K562 (cell line): ENCODE data around the gene TBCCD1. TPM values are rescaled to one million over a fixed set of nuclear protein-coding genes. Genes with fewer than 3 reads are reported as not detected.

Experiments
- ILK ChIP-seq: fragments of 450-650 bp; IDR thresholded peaks from 2 replicates; pipeline ENCODE4 v1.6.1; 2016; ENCODE audit warnings: missing genetic modification characterization, low read depth, mild to moderate bottlenecking, missing compliant biosample characterization, moderate library complexity, borderline replicate concordance
- KDM5B ChIP-seq: fragments of 200-600 bp; sonication (generic); IDR thresholded peaks from 2 replicates; pipeline ENCODE4 v1.6.1; 2012; ENCODE audit warnings: low read depth, mild to moderate bottlenecking, moderate library complexity, low read length, control low read depth, inconsistent platforms; ENCODE audit not compliant: insufficient replicate concordance
- MLLT1 ChIP-seq, 2 experiments: fragments of 450-650 bp; IDR thresholded peaks; 2 replicates each; pipeline ENCODE4 v1.6.1; 2016
- SMAD1 ChIP-seq: fragments of 150-350 bp; IDR thresholded peaks from 2 replicates; pipeline ENCODE4 v1.6.1; 2014; ENCODE audit warnings: low read length, low read depth; ENCODE audit not compliant: partially characterized antibody
- ZBTB12 ChIP-seq: fragments of 250-450 bp; sonication (Bioruptor Pico); IDR thresholded peaks from 2 replicates; pipeline ENCODE4 v1.4.0; 2020
- ZBTB7A ChIP-seq: IDR thresholded peaks from 2 replicates; pipeline ENCODE4 v1.6.1; 2011; ENCODE audit warnings: low read depth, mild to moderate bottlenecking, low read length, moderate library complexity, borderline replicate concordance; ENCODE audit not compliant: control insufficient read depth
- polyA plus RNA-seq, 8 experiments: library from polyadenylated mRNA; depleted of rRNA in 4 of 8; stranded (reverse) in 5 of 8; unstranded in 3 of 8; fragments of >200 nt; fragmentation: Nextera tagmentation in 2 of 8; fragmentation: Illumina TruSeq in 1 of 8; extraction: Ambion mirVana in 2 of 8; extraction: Trizol in 1 of 8; gene quantifications; 2 replicates each; pipeline versions ENCODE4 v1.2.1 to v1.2.3, GENCODE V29; 2011 to 2014; ENCODE audit warnings: inconsistent platforms in 1 of 8, missing spikeins in 1 of 8
- total RNA-seq, 7 experiments: library from RNA; depleted of rRNA in 6 of 7; stranded (reverse); fragments of >200 nt in 6 of 7; fragmentation: Illumina TruSeq in 2 of 7; extraction: Trizol in 2 of 7; gene quantifications; 2 replicates each; pipeline versions ENCODE4 v1.2.1 to v1.2.3, GENCODE V29; 2011 to 2021; ENCODE audit warnings: low replicate concordance in 1 of 7
- TF ChIP-seq, protein P1 (sequence below): sonication (generic); formaldehyde crosslinking; IDR thresholded peaks from 2 replicates; pipeline ENCODE4 v1.8.0; 2022; ENCODE audit warnings: missing genetic modification reagents, mild to moderate bottlenecking, moderate library complexity, borderline replicate concordance
- TF ChIP-seq, protein P2 (sequence below): fragments of 200-600 bp; sonication (generic); IDR thresholded peaks from one replicate; pipeline ENCODE4 v1.6.1; 2012; ENCODE audit warnings: mild to moderate bottlenecking, low read depth, low read length, inconsistent platforms

The TBCCD1 gene
- total and polyA plus RNA-seq, 9 of the 15 experiments (the other 6 are each of a cell fraction or from before 2014, with no cell fraction given), result 17.7 to 31.1 (median 21.2) TPM

- TF ChIP-seq ZBTB7A (peak; percentile 66; the same call in 1 of the 2 replicates), SMAD1 (peak; percentile 51), MLLT1 (IDR thresholded peaks at IDR 0.05) (peak; percentile 52 to 53; a peak in 1 of 4 replicates), ZBTB12 (CRISPR knock-in tag) (peak; percentile 94), KDM5B (peak; percentile 91), ILK (tag) (no peak)
- TF ChIP-seq, protein P1, sequence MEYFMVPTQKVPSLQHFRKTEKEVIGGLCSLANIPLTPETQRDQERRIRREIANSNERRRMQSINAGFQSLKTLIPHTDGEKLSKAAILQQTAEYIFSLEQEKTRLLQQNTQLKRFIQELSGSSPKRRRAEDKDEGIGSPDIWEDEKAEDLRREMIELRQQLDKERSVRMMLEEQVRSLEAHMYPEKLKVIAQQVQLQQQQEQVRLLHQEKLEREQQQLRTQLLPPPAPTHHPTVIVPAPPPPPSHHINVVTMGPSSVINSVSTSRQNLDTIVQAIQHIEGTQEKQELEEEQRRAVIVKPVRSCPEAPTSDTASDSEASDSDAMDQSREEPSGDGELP (CRISPR knock-in tag), result peak; percentile 75; the same call in 1 of the 2 replicates
- TF ChIP-seq, protein P2, sequence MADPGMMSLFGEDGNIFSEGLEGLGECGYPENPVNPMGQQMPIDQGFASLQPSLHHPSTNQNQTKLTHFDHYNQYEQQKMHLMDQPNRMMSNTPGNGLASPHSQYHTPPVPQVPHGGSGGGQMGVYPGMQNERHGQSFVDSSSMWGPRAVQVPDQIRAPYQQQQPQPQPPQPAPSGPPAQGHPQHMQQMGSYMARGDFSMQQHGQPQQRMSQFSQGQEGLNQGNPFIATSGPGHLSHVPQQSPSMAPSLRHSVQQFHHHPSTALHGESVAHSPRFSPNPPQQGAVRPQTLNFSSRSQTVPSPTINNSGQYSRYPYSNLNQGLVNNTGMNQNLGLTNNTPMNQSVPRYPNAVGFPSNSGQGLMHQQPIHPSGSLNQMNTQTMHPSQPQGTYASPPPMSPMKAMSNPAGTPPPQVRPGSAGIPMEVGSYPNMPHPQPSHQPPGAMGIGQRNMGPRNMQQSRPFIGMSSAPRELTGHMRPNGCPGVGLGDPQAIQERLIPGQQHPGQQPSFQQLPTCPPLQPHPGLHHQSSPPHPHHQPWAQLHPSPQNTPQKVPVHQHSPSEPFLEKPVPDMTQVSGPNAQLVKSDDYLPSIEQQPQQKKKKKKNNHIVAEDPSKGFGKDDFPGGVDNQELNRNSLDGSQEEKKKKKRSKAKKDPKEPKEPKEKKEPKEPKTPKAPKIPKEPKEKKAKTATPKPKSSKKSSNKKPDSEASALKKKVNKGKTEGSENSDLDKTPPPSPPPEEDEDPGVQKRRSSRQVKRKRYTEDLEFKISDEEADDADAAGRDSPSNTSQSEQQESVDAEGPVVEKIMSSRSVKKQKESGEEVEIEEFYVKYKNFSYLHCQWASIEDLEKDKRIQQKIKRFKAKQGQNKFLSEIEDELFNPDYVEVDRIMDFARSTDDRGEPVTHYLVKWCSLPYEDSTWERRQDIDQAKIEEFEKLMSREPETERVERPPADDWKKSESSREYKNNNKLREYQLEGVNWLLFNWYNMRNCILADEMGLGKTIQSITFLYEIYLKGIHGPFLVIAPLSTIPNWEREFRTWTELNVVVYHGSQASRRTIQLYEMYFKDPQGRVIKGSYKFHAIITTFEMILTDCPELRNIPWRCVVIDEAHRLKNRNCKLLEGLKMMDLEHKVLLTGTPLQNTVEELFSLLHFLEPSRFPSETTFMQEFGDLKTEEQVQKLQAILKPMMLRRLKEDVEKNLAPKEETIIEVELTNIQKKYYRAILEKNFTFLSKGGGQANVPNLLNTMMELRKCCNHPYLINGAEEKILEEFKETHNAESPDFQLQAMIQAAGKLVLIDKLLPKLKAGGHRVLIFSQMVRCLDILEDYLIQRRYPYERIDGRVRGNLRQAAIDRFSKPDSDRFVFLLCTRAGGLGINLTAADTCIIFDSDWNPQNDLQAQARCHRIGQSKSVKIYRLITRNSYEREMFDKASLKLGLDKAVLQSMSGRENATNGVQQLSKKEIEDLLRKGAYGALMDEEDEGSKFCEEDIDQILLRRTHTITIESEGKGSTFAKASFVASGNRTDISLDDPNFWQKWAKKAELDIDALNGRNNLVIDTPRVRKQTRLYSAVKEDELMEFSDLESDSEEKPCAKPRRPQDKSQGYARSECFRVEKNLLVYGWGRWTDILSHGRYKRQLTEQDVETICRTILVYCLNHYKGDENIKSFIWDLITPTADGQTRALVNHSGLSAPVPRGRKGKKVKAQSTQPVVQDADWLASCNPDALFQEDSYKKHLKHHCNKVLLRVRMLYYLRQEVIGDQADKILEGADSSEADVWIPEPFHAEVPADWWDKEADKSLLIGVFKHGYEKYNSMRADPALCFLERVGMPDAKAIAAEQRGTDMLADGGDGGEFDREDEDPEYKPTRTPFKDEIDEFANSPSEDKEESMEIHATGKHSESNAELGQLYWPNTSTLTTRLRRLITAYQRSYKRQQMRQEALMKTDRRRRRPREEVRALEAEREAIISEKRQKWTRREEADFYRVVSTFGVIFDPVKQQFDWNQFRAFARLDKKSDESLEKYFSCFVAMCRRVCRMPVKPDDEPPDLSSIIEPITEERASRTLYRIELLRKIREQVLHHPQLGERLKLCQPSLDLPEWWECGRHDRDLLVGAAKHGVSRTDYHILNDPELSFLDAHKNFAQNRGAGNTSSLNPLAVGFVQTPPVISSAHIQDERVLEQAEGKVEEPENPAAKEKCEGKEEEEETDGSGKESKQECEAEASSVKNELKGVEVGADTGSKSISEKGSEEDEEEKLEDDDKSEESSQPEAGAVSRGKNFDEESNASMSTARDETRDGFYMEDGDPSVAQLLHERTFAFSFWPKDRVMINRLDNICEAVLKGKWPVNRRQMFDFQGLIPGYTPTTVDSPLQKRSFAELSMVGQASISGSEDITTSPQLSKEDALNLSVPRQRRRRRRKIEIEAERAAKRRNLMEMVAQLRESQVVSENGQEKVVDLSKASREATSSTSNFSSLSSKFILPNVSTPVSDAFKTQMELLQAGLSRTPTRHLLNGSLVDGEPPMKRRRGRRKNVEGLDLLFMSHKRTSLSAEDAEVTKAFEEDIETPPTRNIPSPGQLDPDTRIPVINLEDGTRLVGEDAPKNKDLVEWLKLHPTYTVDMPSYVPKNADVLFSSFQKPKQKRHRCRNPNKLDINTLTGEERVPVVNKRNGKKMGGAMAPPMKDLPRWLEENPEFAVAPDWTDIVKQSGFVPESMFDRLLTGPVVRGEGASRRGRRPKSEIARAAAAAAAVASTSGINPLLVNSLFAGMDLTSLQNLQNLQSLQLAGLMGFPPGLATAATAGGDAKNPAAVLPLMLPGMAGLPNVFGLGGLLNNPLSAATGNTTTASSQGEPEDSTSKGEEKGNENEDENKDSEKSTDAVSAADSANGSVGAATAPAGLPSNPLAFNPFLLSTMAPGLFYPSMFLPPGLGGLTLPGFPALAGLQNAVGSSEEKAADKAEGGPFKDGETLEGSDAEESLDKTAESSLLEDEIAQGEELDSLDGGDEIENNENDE, result no peak
These were observed 3.2 kb upstream of the TBCCD1 start, which contains the start of gene DNAJB11 (continued) for GRCh38 chr3:186570096-186570940.
